T-helper 17 cell (primary cell): ENCODE data around the gene AKAP13. TPM values are rescaled to one million over a fixed set of nuclear protein-coding genes. Genes with fewer than 3 reads are reported as not detected.

Experiments
- ATAC-seq: fragments of 150-1000 bp; cut with Tn5 transposase; 2 replicates; pipeline ENCODE4 v1.10.0; 2021; ENCODE audit warnings: mild to moderate bottlenecking, moderate library complexity
- DNase-seq, 3 donors: peaks; one replicate each; pipeline versions ENCODE4 v3.0.0 to v3.0.0-alpha.2; 2020 to 2021
- H3K9me3 ChIP-seq: one replicate; pipeline ENCODE4 v1.7.0; 2013; ENCODE audit warnings: low read length, mild to moderate bottlenecking; ENCODE audit not compliant: control insufficient read depth, poor library complexity, severe bottlenecking
- H3K27ac Mint-ChIP-seq: one replicate; pipeline ENCODE4 v1.8.0; 2022; ENCODE audit warnings: mild to moderate bottlenecking, moderate library complexity, mixed read lengths
- H3K27me3 Mint-ChIP-seq: one replicate; pipeline ENCODE4 v1.8.0; 2022; ENCODE audit warnings: mixed read lengths
- H3K36me3 Mint-ChIP-seq: one replicate; pipeline ENCODE4 v1.8.0; 2022; ENCODE audit warnings: low read depth, mixed read lengths
- H3K4me1 Mint-ChIP-seq: one replicate; pipeline ENCODE4 v1.8.0; 2022; ENCODE audit warnings: mild to moderate bottlenecking, mixed read lengths
- H3K4me3 Mint-ChIP-seq: one replicate; pipeline ENCODE4 v1.8.0; 2022; ENCODE audit warnings: mild to moderate bottlenecking, moderate library complexity, mixed read lengths
- total RNA-seq, 4 donors: library from RNA in 2 of 4; stranded (reverse) in 2 of 4; gene quantifications; one replicate each; pipeline ENCODE4 v1.2.3 and lab custom pipeline; 2022 to 2026

Gene AKAP13
- total RNA-seq, 2 donors from 2014 or later, result 426 to 437 TPM

DNA sequence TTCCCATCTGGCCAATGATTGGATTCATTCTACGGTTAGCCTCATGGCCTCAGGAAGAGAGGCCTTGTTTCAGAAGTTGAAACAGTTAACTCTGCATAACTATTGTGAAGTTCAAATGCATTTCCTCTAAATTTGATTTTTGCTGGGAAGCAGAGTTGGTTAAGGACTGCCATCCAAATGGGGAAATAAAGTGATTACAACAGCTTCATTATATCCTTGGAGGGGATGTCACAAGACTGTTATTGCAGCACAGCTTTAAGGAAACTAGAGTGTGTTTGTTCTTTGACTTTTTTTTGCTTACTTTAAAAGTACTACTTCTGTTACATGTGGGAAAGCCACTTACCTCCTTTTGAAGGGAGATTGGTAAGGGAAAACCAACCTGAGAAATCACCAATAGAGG, 164.8 kb downstream of the AKAP13 start:
- no peaks in the 10 kb centered on the region for H3K9me3 ChIP-seq
- H3K4me3 Mint-ChIP-seq, result no peak overlapping the region
- peak overlapping the region; percentile 89 for H3K27ac Mint-ChIP-seq
- DNase-seq, result no peak
- H3K27me3 Mint-ChIP-seq, result no peaks in the 10 kb centered on the region
- H3K4me1 Mint-ChIP-seq, result peaks cover 55% of the 10 kb centered on the region
- H3K36me3 Mint-ChIP-seq, result peaks cover 9% of the 10 kb centered on the region
- no peak for ATAC-seq

DNA sequence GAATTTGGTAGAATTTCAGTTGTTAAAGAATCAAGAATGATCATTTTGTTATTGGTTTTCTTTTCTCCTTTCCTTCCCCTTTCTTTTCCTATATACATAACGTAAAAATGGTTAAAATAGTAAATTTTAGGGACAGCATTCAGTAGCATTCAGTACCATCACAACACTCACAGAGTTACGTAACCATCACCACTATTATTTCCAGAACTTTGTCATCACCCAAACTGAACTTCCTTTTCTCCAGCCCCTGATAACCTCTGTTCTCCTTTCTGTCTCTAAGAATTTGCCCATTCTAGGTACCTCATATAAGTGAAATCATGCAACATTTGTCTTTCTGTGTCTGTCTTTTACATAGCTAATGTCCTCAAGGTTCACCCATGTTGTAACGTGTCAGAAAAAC, 165.3 kb downstream of the AKAP13 start:
- Mint-ChIP-seq H3K4me1 (peaks cover 51% of the 10 kb centered on the region), H3K27ac (peak overlapping the region; percentile 89), H3K27me3 (no peaks in the 10 kb centered on the region), H3K4me3 (no peak overlapping the region), H3K36me3 (peaks cover 9% of the 10 kb centered on the region)
- no peak for ATAC-seq
- DNase-seq, result no peak
- no peaks in the 10 kb centered on the region for H3K9me3 ChIP-seq

DNA sequence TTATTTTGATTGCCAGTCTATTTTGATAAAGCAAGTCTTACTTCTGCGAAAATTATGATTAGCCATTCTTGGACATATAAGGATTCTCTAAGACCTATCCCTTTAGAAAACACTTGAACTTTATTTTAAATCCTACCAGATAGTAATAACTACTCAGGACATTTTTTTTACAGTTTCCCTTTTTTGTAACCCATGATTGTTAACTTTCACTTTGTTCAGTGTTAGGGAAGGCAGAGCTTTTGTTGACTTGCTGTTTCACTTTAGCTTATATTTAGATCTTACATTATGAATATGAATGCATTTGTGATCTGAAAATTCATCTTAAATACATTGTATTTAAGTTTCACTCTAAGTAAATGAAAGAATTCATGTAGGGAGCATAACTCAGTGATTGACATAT, 167.0 kb downstream of the AKAP13 start:
- Mint-ChIP-seq H3K4me3 (no peak overlapping the region), H3K27ac (peak overlapping the region; percentile 41), H3K36me3 (peaks cover 9% of the 10 kb centered on the region), H3K27me3 (no peaks in the 10 kb centered on the region), H3K4me1 (peaks cover 41% of the 10 kb centered on the region)
- no peaks in the 10 kb centered on the region for H3K9me3 ChIP-seq
- no peak for ATAC-seq
- no peak for DNase-seq

GRCh38 chr15:85550283-85550682, 169.9 kb downstream of the AKAP13 start:
- no peak for DNase-seq
- Mint-ChIP-seq H3K4me3 (no peak overlapping the region), H3K27me3 (no peaks in the 10 kb centered on the region), H3K4me1 (peaks cover 20% of the 10 kb centered on the region), H3K36me3 (peaks cover 3% of the 10 kb centered on the region), H3K27ac (no peak overlapping the region)
- H3K9me3 ChIP-seq, result no peaks in the 10 kb centered on the region
- ATAC-seq, result no peak

DNA sequence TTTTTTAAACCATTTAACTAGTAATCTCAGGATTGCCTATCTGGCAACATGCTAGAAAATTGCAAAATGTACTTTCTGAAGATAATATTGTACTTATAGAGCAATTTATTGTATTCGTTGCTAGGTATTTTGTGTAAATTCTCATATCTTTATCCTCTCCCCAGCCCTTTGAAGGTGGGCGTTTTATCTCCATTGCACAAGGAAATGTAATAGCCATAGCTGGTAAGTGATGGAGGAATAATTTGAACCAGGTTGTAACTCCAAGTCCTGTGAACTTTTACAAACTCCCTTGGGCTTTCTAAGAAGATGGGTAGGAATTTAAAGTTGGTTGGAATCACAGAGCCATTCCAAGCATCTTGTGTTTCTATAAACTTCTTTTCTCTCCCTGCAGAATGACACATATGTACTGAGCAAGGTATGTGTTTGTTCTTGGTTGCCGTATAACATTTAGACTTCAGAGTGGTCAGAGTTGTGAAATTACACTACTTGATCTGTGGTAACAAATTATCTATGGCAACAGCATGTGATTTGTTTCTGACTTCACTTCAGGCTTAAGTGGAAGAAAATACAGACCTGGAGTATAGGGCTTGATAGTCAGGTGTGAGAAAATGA, 170.9 kb downstream of the AKAP13 start:
- no peak overlapping the region for H3K27ac Mint-ChIP-seq
- ATAC-seq (no peak), DNase-seq (no peak)
- H3K27me3 Mint-ChIP-seq, result no peaks in the 10 kb centered on the region
- H3K4me1 Mint-ChIP-seq, result peaks cover 19% of the 10 kb centered on the region
- H3K36me3 Mint-ChIP-seq, result peaks cover 2% of the 10 kb centered on the region
- H3K4me3 Mint-ChIP-seq, result no peak overlapping the region
- H3K9me3 ChIP-seq, result no peaks in the 10 kb centered on the region

DNA sequence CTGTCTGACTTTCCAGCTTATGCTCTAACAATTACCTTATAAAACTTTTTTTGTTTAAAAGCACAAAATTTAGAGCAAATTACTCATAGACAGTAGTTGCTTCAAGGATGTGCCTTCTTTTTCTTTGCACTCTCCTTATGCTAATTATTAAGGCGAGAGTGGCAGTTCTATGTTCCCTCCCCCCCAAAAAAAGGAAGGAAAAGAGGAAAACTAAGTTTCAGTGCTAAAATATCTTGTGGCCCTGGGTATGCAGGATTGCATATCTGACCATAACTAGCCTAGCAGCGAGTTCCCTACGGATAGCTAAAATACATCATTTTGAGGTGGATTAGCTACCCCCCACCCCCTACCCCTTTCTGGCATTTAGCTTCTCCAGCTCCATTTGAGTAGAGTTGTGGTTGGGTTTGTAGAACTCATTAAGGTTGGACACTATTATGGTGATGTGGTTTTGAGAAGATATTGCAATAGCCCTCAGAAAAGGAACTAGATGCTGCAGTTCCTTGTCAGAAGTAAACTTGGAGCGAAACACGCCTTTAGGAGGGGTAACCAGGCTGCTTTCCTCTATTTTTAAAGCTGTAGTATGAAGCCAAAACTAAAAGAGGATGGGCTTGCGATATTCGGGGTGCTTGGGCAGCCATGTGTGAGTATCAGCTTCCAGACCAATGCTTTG, 174.6 kb downstream of the AKAP13 start:
- H3K27ac Mint-ChIP-seq, result peak overlapping the region; percentile 34
- no peaks in the 10 kb centered on the region for H3K27me3 Mint-ChIP-seq
- H3K4me1 Mint-ChIP-seq, result peaks cover 32% of the 10 kb centered on the region
- ATAC-seq (no peak), DNase-seq (no peak)
- peaks cover 3% of the 10 kb centered on the region for H3K36me3 Mint-ChIP-seq
- no peak overlapping the region for H3K4me3 Mint-ChIP-seq
- no peaks in the 10 kb centered on the region for H3K9me3 ChIP-seq

DNA sequence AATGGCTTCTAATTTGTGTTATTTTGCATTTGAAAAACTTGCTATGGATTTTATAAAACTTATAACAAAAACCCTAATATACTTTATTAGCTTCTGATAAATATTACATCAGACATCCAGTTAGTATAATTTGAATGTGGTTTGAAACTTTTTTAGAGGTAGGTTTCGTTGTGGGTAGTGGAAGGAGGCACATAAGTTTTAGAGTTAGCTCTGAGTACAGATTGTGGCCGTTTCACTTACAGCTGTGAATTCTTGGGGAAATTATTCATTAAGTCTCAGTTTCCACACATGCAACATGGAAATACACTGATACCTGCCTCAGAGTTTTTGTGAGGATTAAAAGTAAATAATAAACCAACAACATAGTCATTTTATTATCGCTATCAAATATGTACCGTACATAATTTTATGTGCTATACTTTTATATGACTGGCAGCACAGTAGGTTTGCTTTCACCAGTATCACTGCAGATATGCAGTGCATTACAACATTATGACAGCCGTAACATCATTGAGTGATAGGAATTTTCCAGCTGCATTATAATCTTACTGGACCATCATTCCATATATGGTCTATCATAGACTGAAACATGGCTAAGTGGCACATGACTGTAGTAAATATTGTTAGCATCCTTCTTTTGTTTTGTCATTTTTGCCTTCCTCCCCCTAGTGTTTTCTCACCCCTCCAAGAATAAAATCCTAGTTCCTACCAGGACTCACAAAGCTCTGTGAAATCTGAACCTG, 175.6 kb downstream of the AKAP13 start:
- no peak for DNase-seq
- peaks cover 32% of the 10 kb centered on the region for H3K4me1 Mint-ChIP-seq
- no peak overlapping the region for H3K4me3 Mint-ChIP-seq
- H3K36me3 Mint-ChIP-seq, result peaks cover 3% of the 10 kb centered on the region
- no peak overlapping the region for H3K27ac Mint-ChIP-seq
- ATAC-seq, result no peak
- no peaks in the 10 kb centered on the region for H3K9me3 ChIP-seq
- H3K27me3 Mint-ChIP-seq, result no peaks in the 10 kb centered on the region

DNA sequence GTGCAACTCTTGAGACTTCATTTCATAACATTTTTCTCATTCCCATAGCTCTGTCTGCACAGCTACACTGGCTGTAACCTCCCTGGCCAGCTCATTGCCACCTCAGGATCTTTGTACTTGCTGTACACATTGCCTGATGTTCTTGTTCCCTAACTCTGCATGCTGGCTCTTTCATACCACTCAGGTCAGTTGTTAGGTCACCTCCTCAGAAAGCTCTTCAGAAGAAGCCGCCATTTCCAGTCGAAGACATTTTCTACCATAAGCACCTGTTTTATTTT, 176.2 kb downstream of the AKAP13 start:
- no peak for ATAC-seq

DNA sequence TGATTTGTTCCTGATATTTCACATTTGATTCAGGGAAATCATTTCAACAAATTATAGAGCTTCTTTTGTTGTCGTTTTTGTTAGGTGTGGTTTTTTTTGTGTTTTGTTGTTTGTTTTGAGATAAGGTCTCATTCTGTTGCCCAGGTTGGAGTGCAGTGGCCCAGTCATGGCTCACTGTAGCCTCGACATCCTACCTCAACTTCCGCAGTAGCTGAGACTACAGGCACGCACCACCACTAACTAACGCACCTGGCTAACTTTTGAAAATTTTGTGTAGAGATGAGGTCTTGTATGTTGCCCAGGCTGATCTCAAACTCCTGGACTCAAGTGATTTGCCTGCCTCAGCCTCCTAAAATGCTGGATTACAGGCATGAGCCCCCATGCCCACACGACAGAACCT, 177.0 kb downstream of the AKAP13 start:
- H3K27ac Mint-ChIP-seq, result peak overlapping the region; percentile 56
- no peak overlapping the region for H3K4me3 Mint-ChIP-seq
- H3K9me3 ChIP-seq, result no peaks in the 10 kb centered on the region
- peaks cover 31% of the 10 kb centered on the region for H3K4me1 Mint-ChIP-seq
- ATAC-seq, result no peak
- DNase-seq, result no peak
- H3K27me3 Mint-ChIP-seq, result no peaks in the 10 kb centered on the region
- peaks cover 3% of the 10 kb centered on the region for H3K36me3 Mint-ChIP-seq

More for the DNA sequence above, 176.2 kb downstream of the AKAP13 start:
- Mint-ChIP-seq H3K36me3 (peaks cover 3% of the 10 kb centered on the region), H3K27me3 (no peaks in the 10 kb centered on the region), H3K4me1 (peaks cover 33% of the 10 kb centered on the region), H3K27ac (no peak overlapping the region), H3K4me3 (no peak overlapping the region)
- H3K9me3 ChIP-seq, result no peaks in the 10 kb centered on the region
- DNase-seq, result no peak

- no peak overlapping the region for H3K4me3 Mint-ChIP-seq
- DNase-seq (no peak), ATAC-seq (no peak)
- no peaks in the 10 kb centered on the region for H3K27me3 Mint-ChIP-seq
- H3K36me3 Mint-ChIP-seq, result peaks cover 3% of the 10 kb centered on the region
- H3K4me1 Mint-ChIP-seq, result peaks cover 31% of the 10 kb centered on the region
- H3K9me3 ChIP-seq, result no peaks in the 10 kb centered on the region
- H3K27ac Mint-ChIP-seq, result peak overlapping the region; percentile 56
Observed at GRCh38 chr15:85558848-85559247, 178.4 kb downstream of the AKAP13 start.

DNA sequence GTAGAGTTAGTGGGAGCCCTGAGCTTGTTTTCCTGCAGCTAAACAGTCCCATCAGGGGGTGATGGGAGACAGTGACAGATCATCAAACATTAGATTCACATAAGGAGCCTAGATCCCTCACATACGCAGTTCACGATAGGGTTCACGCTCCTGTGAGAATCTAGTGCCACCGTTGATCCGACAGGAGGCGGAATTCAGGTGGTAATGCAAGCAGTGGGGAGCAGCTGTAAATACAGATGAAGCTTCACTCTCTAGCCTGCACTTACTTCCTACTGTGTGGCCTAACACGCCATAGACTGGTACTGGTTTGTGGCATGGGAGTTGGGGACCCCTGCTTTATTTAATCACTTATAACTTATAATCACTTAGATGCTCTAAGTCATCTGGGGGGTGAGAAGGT, 179.1 kb downstream of the AKAP13 start:
- H3K4me1 Mint-ChIP-seq, result peaks cover 33% of the 10 kb centered on the region
- no peaks in the 10 kb centered on the region for H3K9me3 ChIP-seq
- no peaks in the 10 kb centered on the region for H3K27me3 Mint-ChIP-seq
- H3K4me3 Mint-ChIP-seq, result peak overlapping the region; percentile 1
- H3K27ac Mint-ChIP-seq, result no peak overlapping the region
- no peak for DNase-seq
- peaks cover 3% of the 10 kb centered on the region for H3K36me3 Mint-ChIP-seq
- no peak for ATAC-seq

DNA sequence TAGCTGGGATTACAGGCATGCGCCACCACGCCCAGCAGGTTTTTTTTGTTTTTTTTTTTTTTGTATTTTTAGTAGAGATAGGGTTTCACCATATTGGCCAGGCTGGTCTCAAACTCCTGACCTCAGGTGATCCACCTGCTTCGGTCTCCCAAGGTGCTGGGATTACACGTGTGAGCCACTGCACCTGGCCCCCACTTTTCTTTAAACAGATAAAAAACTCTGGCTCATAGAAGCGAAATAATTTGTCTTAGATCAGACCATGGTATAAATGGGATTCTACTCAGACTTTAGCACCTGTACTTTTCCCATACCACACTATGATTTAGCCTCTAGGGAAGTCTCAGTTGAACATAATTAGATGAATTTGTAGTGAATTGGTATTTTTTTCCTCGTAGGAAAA, 182.4 kb downstream of the AKAP13 start:
- Mint-ChIP-seq H3K27me3 (no peaks in the 10 kb centered on the region), H3K36me3 (peaks cover 2% of the 10 kb centered on the region), H3K4me1 (peaks cover 24% of the 10 kb centered on the region), H3K27ac (no peak overlapping the region), H3K4me3 (no peak overlapping the region)
- DNase-seq (no peak), ATAC-seq (no peak)
- no peaks in the 10 kb centered on the region for H3K9me3 ChIP-seq

DNA sequence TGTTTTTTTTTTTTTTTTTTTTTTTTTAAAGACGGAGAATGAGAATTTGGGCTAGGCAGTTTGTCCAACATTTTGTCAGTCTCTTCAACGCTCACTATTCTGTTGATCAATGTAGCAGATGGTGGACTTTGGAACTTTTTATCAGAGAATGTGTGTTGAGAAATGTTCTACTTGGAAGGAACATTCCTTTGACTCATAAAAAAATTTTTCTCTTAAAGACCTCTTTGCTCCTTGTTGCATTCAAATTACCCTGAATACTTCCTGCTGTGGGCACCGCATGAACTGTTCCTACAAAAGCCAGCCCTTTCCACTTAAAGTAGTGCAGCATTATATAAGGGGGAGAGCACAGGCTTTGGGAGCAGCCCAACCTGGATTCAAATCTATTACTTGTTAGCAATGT, 182.9 kb downstream of the AKAP13 start:
- no peaks in the 10 kb centered on the region for H3K36me3 Mint-ChIP-seq
- H3K9me3 ChIP-seq, result no peaks in the 10 kb centered on the region
- no peak for DNase-seq
- peaks cover 24% of the 10 kb centered on the region for H3K4me1 Mint-ChIP-seq
- H3K27ac Mint-ChIP-seq, result no peak overlapping the region
- H3K4me3 Mint-ChIP-seq, result no peak overlapping the region
- no peak for ATAC-seq
- H3K27me3 Mint-ChIP-seq, result no peaks in the 10 kb centered on the region

GRCh38 chr15:85563731-85564130, 183.3 kb downstream of the AKAP13 start:
- H3K27me3 Mint-ChIP-seq, result no peaks in the 10 kb centered on the region
- DNase-seq (no peak), ATAC-seq (no peak)
- H3K27ac Mint-ChIP-seq, result no peak overlapping the region
- H3K9me3 ChIP-seq, result no peaks in the 10 kb centered on the region
- H3K36me3 Mint-ChIP-seq, result no peaks in the 10 kb centered on the region
- H3K4me1 Mint-ChIP-seq, result peaks cover 24% of the 10 kb centered on the region
- H3K4me3 Mint-ChIP-seq, result no peak overlapping the region
